ENCODE results near the gene TMEM158.

GRCh38 chr3:45204136-45204535, 22.0 kb downstream of the TMEM158 start:
- TF ChIP-seq BACH2 (CRISPR knock-in tag; IDR thresholded peaks at IDR 0.05; ENCODE audit: borderline replicate concordance) (no peak), RARB (CRISPR knock-in tag; IDR thresholded peaks at IDR 0.05) (no peak), TOX (CRISPR knock-in tag; IDR thresholded peaks at IDR 0.05; ENCODE audit: borderline replicate concordance) (no peak), ZNF70 (CRISPR knock-in tag; IDR thresholded peaks at IDR 0.05) (no peak), ISL1 (CRISPR knock-in tag; IDR thresholded peaks at IDR 0.05) (no peak), CSDC2 (CRISPR knock-in tag; IDR thresholded peaks at IDR 0.05) (no peak), ZFP3 (CRISPR knock-in tag; IDR thresholded peaks at IDR 0.05) (no peak), ZNF565 (CRISPR knock-in tag; conservative IDR thresholded peaks at IDR 0.05; ENCODE audit: low read depth) (no peak), ARNTL (CRISPR knock-in tag; IDR thresholded peaks at IDR 0.05; ENCODE audit: borderline replicate concordance, low read depth) (no peak), GLIS3 (CRISPR knock-in tag; IDR thresholded peaks at IDR 0.05) (no peak)

Measured in SK-N-SH treated with all-trans-retinoic acid at 6 μM for 48 hours (cell line).